ENCODE data around the gene PDSS2. TPM values are rescaled to one million over a fixed set of nuclear protein-coding genes. Genes with fewer than 3 reads are reported as not detected.

The PDSS2 gene
- total and polyA plus RNA-seq, 2 of the 8 experiments (the other 6 are each of a cell fraction or from before 2014, with no cell fraction given): 10.7 to 16.1 TPM

GRCh38 chr6:107246249-107246971 is 213.0 kb downstream of the PDSS2 start (continued):
- no peak for TF ChIP-seq EZH2 (IDR thresholded peaks at IDR 0.05; ENCODE audit: low read depth, low read length, severe bottlenecking)
- no peak for TF ChIP-seq CHD7 (IDR thresholded peaks at IDR 0.05; ENCODE audit: insufficient replicate concordance, low read length)
